ENCODE results near the gene DSC3.

DSC3 gene

GRCh38 chr18:31042084-31042405 is 497 bp downstream of the DSC3 start:
- H3K4me1 ChIP-seq (ENCODE audit: insufficient read depth, low read length): no peaks in the 10 kb centered on the region
- H2AFZ ChIP-seq (ENCODE audit: low read depth, low read length): no peak overlapping the region

GRCh38 chr18:31041271-31042083 is 1.1 kb downstream of the DSC3 start:
- no peaks in the 10 kb centered on the region for H3K4me1 ChIP-seq (ENCODE audit: insufficient read depth, low read length)
- H3K9ac ChIP-seq (ENCODE audit: low read depth, low read length): no peak overlapping the region
- ATAC-seq (ENCODE audit: insufficient read depth, low read depth): no peak
- H3K9me3 ChIP-seq (ENCODE audit: insufficient read depth, low read length, severe bottlenecking): peaks cover 5% of the 10 kb centered on the region
- H3K79me2 ChIP-seq (ENCODE audit: insufficient read depth, low read length): no peaks in the 10 kb centered on the region
- TF ChIP-seq EZH2 (IDR thresholded peaks at IDR 0.05; ENCODE audit: borderline replicate concordance, low read depth, low read length, severe bottlenecking) (no peak), CTCF (IDR thresholded peaks at IDR 0.05; ENCODE audit: borderline replicate concordance, extremely low read depth, low read length, poor library complexity, severe bottlenecking) (no peak)
- no peaks in the 10 kb centered on the region for H3K27me3 ChIP-seq (ENCODE audit: insufficient read depth, low read length, poor library complexity)
- H3K4me3 ChIP-seq (ENCODE audit: low read depth in 1 of 2, low read length in 2 of 2): no peak overlapping the region
- no peak for DNase-seq
- H4K20me1 ChIP-seq (ENCODE audit: insufficient read depth, low read length): no peaks in the 10 kb centered on the region
- H2AFZ ChIP-seq (ENCODE audit: low read depth, low read length): no peak overlapping the region
- no peaks in the 10 kb centered on the region for H3K36me3 ChIP-seq (ENCODE audit: insufficient read depth, low read length)
- H3K27ac ChIP-seq (ENCODE audit: low read length): no peak overlapping the region
- no peak overlapping the region for H3K4me2 ChIP-seq (ENCODE audit: insufficient read depth, low read length)

More at GRCh38 chr18:31042084-31042405, 497 bp downstream of the DSC3 start:
- ATAC-seq (ENCODE audit: insufficient read depth, low read depth) (no peak), DNase-seq (no peak)
- Histone ChIP-seq H3K27me3 (ENCODE audit: insufficient read depth, low read length, poor library complexity) (no peaks in the 10 kb centered on the region), H3K9ac (ENCODE audit: low read depth, low read length) (no peak overlapping the region), H3K27ac (ENCODE audit: low read length) (no peak overlapping the region), H3K9me3 (ENCODE audit: insufficient read depth, low read length, severe bottlenecking) (peaks cover 5% of the 10 kb centered on the region), H3K79me2 (ENCODE audit: insufficient read depth, low read length) (no peaks in the 10 kb centered on the region), H4K20me1 (ENCODE audit: insufficient read depth, low read length) (no peaks in the 10 kb centered on the region), H3K36me3 (ENCODE audit: insufficient read depth, low read length) (no peaks in the 10 kb centered on the region), H3K4me3 (ENCODE audit: low read depth in 1 of 2, low read length in 2 of 2) (no peak overlapping the region), H3K4me2 (ENCODE audit: insufficient read depth, low read length) (no peak overlapping the region)
- no peak for TF ChIP-seq CTCF (IDR thresholded peaks at IDR 0.05; ENCODE audit: borderline replicate concordance, extremely low read depth, low read length, poor library complexity, severe bottlenecking)
- TF ChIP-seq EZH2 (IDR thresholded peaks at IDR 0.05; ENCODE audit: borderline replicate concordance, low read depth, low read length, severe bottlenecking): no peak

DNA sequence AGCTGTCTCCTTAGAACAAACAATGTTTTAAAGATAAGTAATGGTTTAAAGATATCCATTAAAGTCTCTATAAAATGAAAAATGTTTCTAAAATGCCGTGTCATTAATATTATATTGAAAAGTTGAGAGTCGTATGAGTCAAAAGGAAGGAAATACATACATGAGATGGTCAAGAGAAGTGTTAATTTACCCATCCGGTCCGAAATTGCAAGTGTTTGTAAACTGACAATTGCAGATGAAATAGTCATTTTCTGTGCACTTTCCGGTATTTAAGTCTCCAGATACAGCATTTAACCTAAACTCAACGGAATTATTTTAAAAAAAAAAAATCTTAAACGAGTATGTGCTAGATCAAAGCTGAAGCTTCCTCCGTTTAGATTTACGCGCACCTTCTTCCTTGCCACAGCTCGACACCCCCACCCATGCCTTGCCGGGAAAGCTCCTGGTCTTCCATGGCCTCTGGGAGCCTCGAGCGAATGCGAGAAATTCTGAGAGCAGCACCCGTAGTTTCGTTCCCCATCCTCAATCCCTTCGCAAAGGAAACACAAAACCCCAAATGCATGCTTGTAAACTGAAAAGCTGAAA is 1.8 kb downstream of the DSC3 start:
- Histone ChIP-seq H2AFZ (ENCODE audit: low read depth, low read length) (no peak overlapping the region), H3K4me2 (ENCODE audit: insufficient read depth, low read length) (no peak overlapping the region)

More for the DNA sequence above, 1.8 kb downstream of the DSC3 start:
- no peaks in the 10 kb centered on the region for H3K27me3 ChIP-seq (ENCODE audit: insufficient read depth, low read length, poor library complexity)
- no peaks in the 10 kb centered on the region for H3K36me3 ChIP-seq (ENCODE audit: insufficient read depth, low read length)
- H3K4me1 ChIP-seq (ENCODE audit: insufficient read depth, low read length): no peaks in the 10 kb centered on the region
- peaks cover 5% of the 10 kb centered on the region for H3K9me3 ChIP-seq (ENCODE audit: insufficient read depth, low read length, severe bottlenecking)
- TF ChIP-seq EZH2 (IDR thresholded peaks at IDR 0.05; ENCODE audit: borderline replicate concordance, low read depth, low read length, severe bottlenecking): no peak
- no peak for TF ChIP-seq CTCF (IDR thresholded peaks at IDR 0.05; ENCODE audit: borderline replicate concordance, extremely low read depth, low read length, poor library complexity, severe bottlenecking)
- H3K79me2 ChIP-seq (ENCODE audit: insufficient read depth, low read length): no peaks in the 10 kb centered on the region
- H3K9ac ChIP-seq (ENCODE audit: low read depth, low read length): no peak overlapping the region
- H3K27ac ChIP-seq (ENCODE audit: low read length): no peak overlapping the region
- DNase-seq (no peak), ATAC-seq (ENCODE audit: insufficient read depth, low read depth) (no peak)
- H4K20me1 ChIP-seq (ENCODE audit: insufficient read depth, low read length): no peaks in the 10 kb centered on the region
- H3K4me3 ChIP-seq (ENCODE audit: low read depth in 1 of 2, low read length in 2 of 2): no peak overlapping the region

Measured in DND-41 (cell line).